Measurements from ENCODE around the gene ALKBH2. TPM values are rescaled to one million over a fixed set of nuclear protein-coding genes. Genes with fewer than 3 reads are reported as not detected.

ALKBH2 gene
- polyA plus RNA-seq, 3 donors = 3.7 to 13.0 (median 4.5) TPM

DNA sequence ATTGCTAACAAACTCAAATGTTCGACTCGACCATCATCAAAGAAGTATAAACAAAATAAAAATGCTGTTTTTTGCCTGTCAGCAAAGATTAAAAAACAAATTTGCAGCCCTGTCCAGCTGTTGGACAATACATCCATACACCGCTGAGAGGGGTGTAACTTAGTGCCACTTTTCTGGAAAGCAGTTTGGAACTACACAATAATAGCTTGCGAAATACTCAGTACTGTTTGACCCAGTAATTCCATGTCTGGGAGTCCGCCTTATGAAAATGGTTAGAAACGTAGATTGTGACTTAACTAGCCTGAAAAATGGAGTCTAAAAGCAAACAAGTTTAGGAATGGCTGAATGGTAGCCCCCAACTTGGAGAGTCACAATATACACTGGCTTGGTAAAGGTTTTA lies 34.5 kb downstream of the ALKBH2 start:
- Histone ChIP-seq H3K79me2 (ENCODE audit: insufficient read depth, low read length) (no peaks in the 10 kb centered on the region), H3K27me3 (ENCODE audit: control insufficient read depth in 2 of 2, insufficient read depth in 2 of 2, low read length in 2 of 2) (no peaks in the 10 kb centered on the region), H3K9me3 (replicated peaks in 1 of 2; ENCODE audit: control insufficient read depth in 1 of 2, insufficient read depth in 1 of 2, low read length in 2 of 2) (no peaks in the 10 kb centered on the region), H3K36me3 (replicated peaks in 1 of 2; ENCODE audit: control insufficient read depth in 1 of 2, insufficient read depth in 2 of 2, low read length in 2 of 2) (peaks cover 13 to 34% of the 10 kb centered on the region in 2 donors), H3K9ac (ENCODE audit: insufficient read depth, low read length, poor library complexity, severe bottlenecking) (no peak overlapping the region), H3K4me3 (replicated peaks in 1 of 3; ENCODE audit: low read depth in 2 of 3, low read length in 3 of 3) (no peak overlapping the region), H3K4me1 (ENCODE audit: control insufficient read depth in 1 of 2, insufficient read depth in 2 of 2, low read length in 2 of 2) (peaks cover 4 to 5% of the 10 kb centered on the region in 2 donors), H3K4me2 (replicated peaks; ENCODE audit: extremely low read depth, low read length, poor library complexity, severe bottlenecking) (no peak overlapping the region), H2AFZ (ENCODE audit: insufficient read depth, low read depth, low read length, poor library complexity, severe bottlenecking) (no peak overlapping the region), H4K20me1 (ENCODE audit: insufficient read depth, low read length) (no peaks in the 10 kb centered on the region), H3K27ac (ENCODE audit: low read depth in 1 of 2, low read length in 2 of 2) (no peak overlapping the region)
- TF ChIP-seq CTCF (IDR thresholded peaks at IDR 0.05) = no peak
- 100% methylated on average over 4 of the region's 6 CpGs for WGBS (ENCODE audit: insufficient coverage)
- no peak for DNase-seq
- Mint-ChIP-seq H3K27me3 (ENCODE audit: low read depth in 3 of 3) (peaks cover 0 to 1% (median under 1%) of the 10 kb centered on the region in 3 donors), H3K27ac (no peak overlapping the region), H3K4me1 (peaks cover 5% of the 10 kb centered on the region), H3K36me3 (peaks cover 29 to 30% of the 10 kb centered on the region in 2 donors), H3K4me3 (no peak overlapping the region), H3K9me3 (peaks cover 0 to 4% (median 1%) of the 10 kb centered on the region in 7 donors)
- intact Hi-C loops (cut with micrococcal nuclease) = no loop called here

- H2AFZ ChIP-seq (ENCODE audit: insufficient read depth, low read depth, low read length, poor library complexity, severe bottlenecking) = no peak overlapping the region
- intact Hi-C loops (cut with micrococcal nuclease) = no loop called here
- Mint-ChIP-seq H3K9me3 (peaks cover 0 to 2% (median 0%) of the 10 kb centered on the region in 7 donors), H3K27ac (no peak overlapping the region), H3K36me3 (peaks cover 25 to 27% of the 10 kb centered on the region in 2 donors), H3K4me3 (no peak overlapping the region), H3K4me1 (peaks cover 15% of the 10 kb centered on the region), H3K27me3 (ENCODE audit: low read depth in 3 of 3) (peaks cover 0 to 2% (median 1%) of the 10 kb centered on the region in 3 donors)
- H3K4me1 ChIP-seq (ENCODE audit: control insufficient read depth in 1 of 2, insufficient read depth in 2 of 2, low read length in 2 of 2) = peaks cover 14 to 15% of the 10 kb centered on the region in 2 donors
- H4K20me1 ChIP-seq (ENCODE audit: insufficient read depth, low read length) = no peaks in the 10 kb centered on the region
- H3K9me3 ChIP-seq (replicated peaks in 1 of 2; ENCODE audit: control insufficient read depth in 1 of 2, insufficient read depth in 1 of 2, low read length in 2 of 2) = no peaks in the 10 kb centered on the region
- no peak overlapping the region for H3K4me3 ChIP-seq (replicated peaks in 1 of 3; ENCODE audit: low read depth in 2 of 3, low read length in 3 of 3)
- H3K36me3 ChIP-seq (replicated peaks in 1 of 2; ENCODE audit: control insufficient read depth in 1 of 2, insufficient read depth in 2 of 2, low read length in 2 of 2) = peaks cover 13 to 34% of the 10 kb centered on the region in 2 donors
- peaks cover 11% of the 10 kb centered on the region for H3K79me2 ChIP-seq (ENCODE audit: insufficient read depth, low read length)
- no peaks in the 10 kb centered on the region for H3K27me3 ChIP-seq (ENCODE audit: control insufficient read depth in 2 of 2, insufficient read depth in 2 of 2, low read length in 2 of 2)
- H3K9ac ChIP-seq (ENCODE audit: insufficient read depth, low read length, poor library complexity, severe bottlenecking) = no peak overlapping the region
- DNase-seq = no peak
- 86% methylated on average over 1 of the region's 1 CpG for WGBS (ENCODE audit: insufficient coverage)
- no peak overlapping the region for H3K27ac ChIP-seq (ENCODE audit: low read depth in 1 of 2, low read length in 2 of 2)
- no peak for TF ChIP-seq CTCF (IDR thresholded peaks at IDR 0.05)
- no peak overlapping the region for H3K4me2 ChIP-seq (replicated peaks; ENCODE audit: extremely low read depth, low read length, poor library complexity, severe bottlenecking)
These were observed 35.9 kb downstream of the ALKBH2 start for GRCh38 chr12:109057376-109057775.
